HCT116 (cell line): Measurements from ENCODE around the gene ATP1A2.

ENCODE experiments used
- ATF3 ChIP-seq: IDR thresholded peaks from 2 replicates; pipeline ENCODE4 v1.6.1; 2012
- CTCF ChIP-seq, 3 experiments: fragments of 200-600 bp in 1 of 3; sonication (generic) in 1 of 3; IDR thresholded peaks in 2 of 3; conservative IDR thresholded peaks in 1 of 3; 2 replicates each; pipeline ENCODE4 v1.5.1; 2012 to 2017; ENCODE audit warnings: low read depth in 2 of 3, low read length in 2 of 3, antibody characterized with exemption in 1 of 3, borderline replicate concordance in 1 of 3, control low read depth in 1 of 3, mild to moderate bottlenecking in 1 of 3, mixed read lengths in 1 of 3, mixed run types in 1 of 3, moderate library complexity in 1 of 3; ENCODE audit not compliant: insufficient read depth in 1 of 3
- EZH2 ChIP-seq: fragments of 200-600 bp; sonication (generic); IDR thresholded peaks from 2 replicates; pipeline ENCODE4 v1.6.1; 2017; ENCODE audit warnings: antibody characterized with exemption, mixed run types
- JUND ChIP-seq: IDR thresholded peaks from 2 replicates; pipeline ENCODE4 v1.6.1; 2012
- MAX ChIP-seq: IDR thresholded peaks from 2 replicates; pipeline ENCODE4 v1.6.1; 2012
- POLR2A ChIP-seq: IDR thresholded peaks from 2 replicates; pipeline ENCODE4 v1.7.0; 2011; ENCODE audit warnings: borderline replicate concordance; ENCODE audit not compliant: insufficient read depth, insufficient read length; ENCODE audit errors: extremely low read depth
- REST ChIP-seq: IDR thresholded peaks from 2 replicates; pipeline ENCODE4 v1.6.1; 2012; ENCODE audit warnings: low read depth
- ZFX ChIP-seq: fragments of 450-650 bp; IDR thresholded peaks from 2 replicates; pipeline ENCODE4 v1.6.1; 2017
- ZNF274 ChIP-seq: fragments of 200-500 bp; sonication (Bioruptor generic); IDR thresholded peaks from 2 replicates; pipeline ENCODE4 v1.6.1; 2014; ENCODE audit warnings: mild to moderate bottlenecking, low read depth, low read length, inconsistent platforms

- TF ChIP-seq CTCF (IDR thresholded peaks at IDR 0.05 in 2 of 3, conservative IDR thresholded peaks at IDR 0.05 in 1 of 3; ENCODE audit: borderline replicate concordance in 1 of 3, insufficient read depth in 1 of 3, low read depth in 2 of 3, low read length in 2 of 3) (no peak), POLR2A (no peak), JUND (no peak), EZH2 (no peak), REST (no peak), MAX (no peak), ZNF274 (no peak), ZFX (no peak), ATF3 (no peak)
These were observed 50.8 kb downstream of the ATP1A2 start for GRCh38 chr1:160166166-160166868.
